Body of pancreas (tissue), 4 donors: ENCODE results near the gene MISP. TPM values are rescaled to one million over a fixed set of nuclear protein-coding genes. Genes with fewer than 3 reads are reported as not detected.

Experiments used
- ATAC-seq: fragments of 150-250 bp; one replicate; pipeline ENCODE4 v1.9.1; 2016
- DNase-seq, 4 donors: peaks; one replicate each; pipeline ENCODE4 v3.0.0-alpha.2; 2019
- H3K27ac ChIP-seq, 4 donors: fragments of 200-600 bp; sonication (generic); 1 replicate in 3 of 4; 2 replicates in 1 of 4; pipeline versions ENCODE4 v1.5.1 to v1.6.1; 2016 to 2019; ENCODE audit warnings: mild to moderate bottlenecking in 1 of 4, mixed read lengths in 1 of 4, moderate library complexity in 1 of 4
- H3K27me3 ChIP-seq, 2 donors: fragments of 200-600 bp; sonication (generic); one replicate each; pipeline ENCODE4 v1.6.0; 2016; ENCODE audit warnings: mild to moderate bottlenecking in 1 of 2
- H3K36me3 ChIP-seq, 2 donors: fragments of 200-600 bp; sonication (generic); replicated peaks in 1 of 2; 2 replicates each; pipeline ENCODE4 v1.5.1; 2016; ENCODE audit warnings: low read depth in 2 of 2; ENCODE audit not compliant: insufficient read depth in 1 of 2
- H3K4me1 ChIP-seq: fragments of 200-600 bp; sonication (generic); one replicate; pipeline ENCODE4 v1.6.0; 2016
- H3K4me3 ChIP-seq, 2 donors: fragments of 200-600 bp; sonication (generic); 1 replicate in 1 of 2; 2 replicates in 1 of 2; pipeline ENCODE4 v1.5.1; 2016 to 2019
- H3K9me3 ChIP-seq, 3 donors: fragments of 200-600 bp; sonication (generic); 1 replicate in 2 of 3; 2 replicates in 1 of 3; pipeline ENCODE4 v1.5.1; 2016
- POLR2A ChIP-seq, 3 donors: fragments of 450-650 bp; IDR thresholded peaks; one replicate each; pipeline ENCODE4 v1.6.1; 2016; ENCODE audit warnings: antibody characterized with exemption in 3 of 3, mild to moderate bottlenecking in 2 of 3
- WGBS, 2 donors: methylation state at CpG; one replicate each; pipeline ENCODE4 v1.1.5; 2017; 5-methylcytosine and 5-hydroxymethylcytosine counted together
- intact Hi-C: fragments of 100-400 bp; cut with DNase I; formaldehyde crosslinking; loops from one replicate; pipeline ENCODE4 v1.15.1; 2023
- total RNA-seq, 2 donors: library from RNA; depleted of rRNA; stranded (reverse); fragments of >200 nt; gene quantifications; one replicate each; pipeline ENCODE4 v1.1.0, GENCODE V29; 2016
- TF ChIP-seq, protein P1 (sequence below), 7 experiments: fragments of 450-650 bp in 4 of 7; fragments of 200-600 bp in 3 of 7; sonication (generic) in 3 of 7; IDR thresholded peaks; one replicate each; pipeline ENCODE4 v1.5.1; 2016 to 2019; ENCODE audit warnings: antibody characterized with exemption in 7 of 7

Gene MISP
- total RNA-seq, 2 donors from 2014 or later = 0.99 to 3.4 TPM

- Histone ChIP-seq H3K4me3 (no peak overlapping the region), H3K9me3 (no peaks in the 10 kb centered on the region), H3K27me3 (no peaks in the 10 kb centered on the region), H3K36me3 (no peaks in the 10 kb centered on the region), H3K4me1 (peaks cover 6% of the 10 kb centered on the region), H3K27ac (no peak overlapping the region)
- intact Hi-C loops = loop anchor here (5.0 kb wide), 1 partner anchor 146 kb away; the partner anchor contains the start of gene KISS1R
- no peak for TF ChIP-seq POLR2A (IDR thresholded peaks at IDR 0.05)
- TF ChIP-seq, protein P1, sequence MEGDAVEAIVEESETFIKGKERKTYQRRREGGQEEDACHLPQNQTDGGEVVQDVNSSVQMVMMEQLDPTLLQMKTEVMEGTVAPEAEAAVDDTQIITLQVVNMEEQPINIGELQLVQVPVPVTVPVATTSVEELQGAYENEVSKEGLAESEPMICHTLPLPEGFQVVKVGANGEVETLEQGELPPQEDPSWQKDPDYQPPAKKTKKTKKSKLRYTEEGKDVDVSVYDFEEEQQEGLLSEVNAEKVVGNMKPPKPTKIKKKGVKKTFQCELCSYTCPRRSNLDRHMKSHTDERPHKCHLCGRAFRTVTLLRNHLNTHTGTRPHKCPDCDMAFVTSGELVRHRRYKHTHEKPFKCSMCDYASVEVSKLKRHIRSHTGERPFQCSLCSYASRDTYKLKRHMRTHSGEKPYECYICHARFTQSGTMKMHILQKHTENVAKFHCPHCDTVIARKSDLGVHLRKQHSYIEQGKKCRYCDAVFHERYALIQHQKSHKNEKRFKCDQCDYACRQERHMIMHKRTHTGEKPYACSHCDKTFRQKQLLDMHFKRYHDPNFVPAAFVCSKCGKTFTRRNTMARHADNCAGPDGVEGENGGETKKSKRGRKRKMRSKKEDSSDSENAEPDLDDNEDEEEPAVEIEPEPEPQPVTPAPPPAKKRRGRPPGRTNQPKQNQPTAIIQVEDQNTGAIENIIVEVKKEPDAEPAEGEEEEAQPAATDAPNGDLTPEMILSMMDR (IDR thresholded peaks at IDR 0.05) = peak in 6 of 7 experiments; percentile 10 to 39 (median 24)
- DNase-seq = no peak
- WGBS, 2 donors = 45 to 64% methylated on average over 6 of the region's 6 CpGs
- ATAC-seq = no peak
These were observed 20.4 kb downstream of the MISP start for GRCh38 chr19:771332-771785.

DNA sequence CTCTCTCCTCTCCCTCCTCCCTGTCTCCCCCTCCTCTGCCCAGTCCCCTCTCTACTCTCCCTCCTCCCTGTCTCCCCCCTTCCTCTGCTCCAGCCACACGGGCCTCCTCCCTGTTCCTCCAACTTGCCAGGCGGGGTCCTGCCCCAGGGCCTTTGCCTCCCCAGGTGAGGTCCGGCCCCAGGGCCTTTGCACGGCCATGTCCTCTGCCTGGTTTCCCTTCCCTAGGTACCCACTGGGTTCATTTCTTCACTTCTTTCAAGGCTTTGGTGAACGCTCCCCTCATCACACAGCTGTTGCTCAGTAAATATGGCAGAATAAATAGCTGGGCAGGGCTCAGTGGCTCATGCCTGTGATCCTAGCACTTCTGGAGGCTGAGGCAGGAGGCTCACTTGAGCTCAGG, 21.2 kb downstream of the MISP start:
- Histone ChIP-seq H3K4me3 (no peak overlapping the region), H3K9me3 (no peaks in the 10 kb centered on the region), H3K4me1 (peaks cover 6% of the 10 kb centered on the region), H3K36me3 (no peaks in the 10 kb centered on the region), H3K27ac (no peak overlapping the region), H3K27me3 (no peaks in the 10 kb centered on the region)
- intact Hi-C loops = loop anchor here (5.0 kb wide), 1 partner anchor 145 kb away; the partner anchor contains the start of gene KISS1R
- ATAC-seq (no peak), DNase-seq (no peak)
- TF ChIP-seq, protein P1 (IDR thresholded peaks at IDR 0.05) = no peak
- TF ChIP-seq POLR2A (IDR thresholded peaks at IDR 0.05) = no peak
- WGBS, 2 donors = 92 to 96% methylated on average over 4 to 5 of the region's 5 CpGs

DNA sequence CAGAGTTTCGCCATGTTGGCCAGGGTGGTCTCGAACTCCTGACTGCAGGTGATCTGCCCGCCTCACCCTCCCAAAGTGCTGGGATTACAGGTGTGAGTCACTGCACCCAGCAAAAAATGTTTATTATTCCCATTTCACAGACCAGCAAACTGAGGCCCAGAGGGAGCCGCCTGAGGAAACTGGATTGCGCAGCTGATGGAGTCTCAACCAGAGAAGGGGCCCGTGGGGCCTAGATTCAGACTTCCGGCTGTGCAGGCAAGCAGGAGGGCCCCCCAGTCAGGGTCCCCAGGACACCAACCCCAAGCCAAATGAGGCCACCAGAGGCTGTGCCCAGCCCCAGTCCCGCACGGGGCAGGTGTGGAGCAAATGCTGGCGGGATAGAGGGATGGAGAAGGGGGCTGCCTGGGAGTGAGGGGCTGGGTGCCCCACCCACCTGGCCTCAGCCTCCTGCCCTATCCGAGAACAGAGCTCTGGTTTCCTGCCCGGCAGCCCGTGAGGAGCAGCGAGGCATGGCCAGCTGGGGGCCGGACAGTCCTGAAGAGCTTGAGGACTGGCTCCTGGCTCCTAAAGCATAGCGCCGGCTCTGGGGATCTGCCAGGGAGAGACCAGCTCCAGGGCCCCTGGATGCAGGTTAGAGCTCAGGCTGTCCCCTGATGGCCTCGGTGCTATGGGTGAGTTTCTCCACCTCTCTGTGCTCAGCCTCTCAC, 22.0 kb downstream of the MISP start:
- Histone ChIP-seq H3K36me3 (no peaks in the 10 kb centered on the region), H3K27me3 (no peaks in the 10 kb centered on the region), H3K4me3 (no peak overlapping the region), H3K27ac (no peak overlapping the region), H3K9me3 (no peaks in the 10 kb centered on the region), H3K4me1 (peaks cover 6% of the 10 kb centered on the region)
- intact Hi-C loops = loop anchor here (5.0 kb wide), 1 partner anchor 144 kb away; the partner anchor contains the start of gene KISS1R
- DNase-seq = no peak
- 80 to 83% methylated on average over 12 to 17 of the region's 18 CpGs for WGBS, 2 donors
- no peak for TF ChIP-seq POLR2A (IDR thresholded peaks at IDR 0.05)
- TF ChIP-seq, protein P1 (IDR thresholded peaks at IDR 0.05) = no peak
- no peak for ATAC-seq

GRCh38 chr19:776549-776948, 25.6 kb downstream of the MISP start:
- ATAC-seq = no peak
- DNase-seq = no peak
- no peak overlapping the region for H3K4me3 ChIP-seq
- intact Hi-C loops = no loop called here
- H3K9me3 ChIP-seq = no peaks in the 10 kb centered on the region
- no peaks in the 10 kb centered on the region for H3K27me3 ChIP-seq
- no peak overlapping the region for H3K27ac ChIP-seq
- no peak for TF ChIP-seq POLR2A (IDR thresholded peaks at IDR 0.05)
- TF ChIP-seq, protein P1 (IDR thresholded peaks at IDR 0.05) = no peak
- WGBS, 2 donors = 83 to 86% methylated on average over 18 of the region's 18 CpGs
- peaks cover 10% of the 10 kb centered on the region for H3K4me1 ChIP-seq
- H3K36me3 ChIP-seq = no peaks in the 10 kb centered on the region
